ENCODE results near the gene TMEM151A. TPM values are rescaled to one million over a fixed set of nuclear protein-coding genes. Genes with fewer than 3 reads are reported as not detected.

The TMEM151A gene
- total RNA-seq, 4 donors from 2014 or later, result 1.6 to 14.8 (median 9.1) TPM; not detected in 1

GRCh38 chr11:66336234-66337102 lies 44.8 kb downstream of the TMEM151A start, which contains the start of gene RIN1:
Gene RIN1 (minus strand): TSS chr11:66336434. CDS start chr11:66336402, 32 bp downstream.
- peak; percentile 91 for ATAC-seq (ENCODE audit: low FRiP score)
- TF ChIP-seq CTCF (IDR thresholded peaks at IDR 0.05), result no peak
- no peak for DNase-seq (ENCODE audit: low spot score)

GRCh38 chr11:66337103-66337899 lies 45.6 kb downstream of the TMEM151A start:
- no peak for DNase-seq (ENCODE audit: low spot score)
- TF ChIP-seq CTCF (IDR thresholded peaks at IDR 0.05), result no peak
- no peak for ATAC-seq (ENCODE audit: low FRiP score)

GRCh38 chr11:66338276-66339161 lies 46.8 kb downstream of the TMEM151A start:
- DNase-seq (ENCODE audit: low spot score), result no peak
- TF ChIP-seq CTCF (IDR thresholded peaks at IDR 0.05), result no peak
- ATAC-seq (ENCODE audit: low FRiP score), result no peak

- DNase-seq (ENCODE audit: low spot score) (no peak), ATAC-seq (ENCODE audit: low FRiP score) (no peak)
Measured at GRCh38 chr11:66339162-66339675, 47.5 kb downstream of the TMEM151A start.

GRCh38 chr11:66339686-66340483 lies 48.2 kb downstream of the TMEM151A start:
- DNase-seq (ENCODE audit: low spot score) (no peak), ATAC-seq (ENCODE audit: low FRiP score) (no peak)
- TF ChIP-seq CTCF (IDR thresholded peaks at IDR 0.05), result no peak

More at GRCh38 chr11:66339162-66339675, 47.5 kb downstream of the TMEM151A start:
- TF ChIP-seq CTCF (IDR thresholded peaks at IDR 0.05), result no peak
